CD4-positive, CD25-positive, alpha-beta regulatory T cell (primary cell): ENCODE results near the gene NDUFAF4. TPM values are rescaled to one million over a fixed set of nuclear protein-coding genes. Genes with fewer than 3 reads are reported as not detected.

Experiments
- ATAC-seq, 2 donors: fragments of 150-1000 bp; cut with Tn5 transposase; one replicate each; pipeline ENCODE4 v1.10.0; 2021; ENCODE audit warnings: low read depth in 2 of 2, moderate number of reproducible peaks in 2 of 2, moderate library complexity in 1 of 2
- DNase-seq, 3 donors: peaks; one replicate each; pipeline versions ENCODE4 v3.0.0 to v3.0.0-alpha.2; 2012 to 2022; ENCODE audit warnings: mixed read lengths in 1 of 3
- H3K27ac ChIP-seq: one replicate; pipeline ENCODE4 v1.7.0; 2013; ENCODE audit warnings: mild to moderate bottlenecking, low read length; ENCODE audit not compliant: insufficient read depth, poor library complexity, severe bottlenecking
- H3K27me3 ChIP-seq: one replicate; pipeline ENCODE4 v1.7.0; 2013; ENCODE audit warnings: low read length; ENCODE audit not compliant: control insufficient read depth, insufficient read depth
- H3K36me3 ChIP-seq: one replicate; pipeline ENCODE4 v1.7.0; 2013; ENCODE audit warnings: mild to moderate bottlenecking, low read length, moderate library complexity; ENCODE audit not compliant: control insufficient read depth, insufficient read depth
- H3K4me1 ChIP-seq: 2 replicates; pipeline ENCODE4 v1.7.0; 2013; ENCODE audit warnings: mild to moderate bottlenecking, low read length; ENCODE audit not compliant: insufficient read depth, control insufficient read depth, poor library complexity, severe bottlenecking
- H3K4me3 ChIP-seq: one replicate; pipeline ENCODE4 v1.7.0; 2013; ENCODE audit warnings: low read depth, mild to moderate bottlenecking, low read length, moderate library complexity
- H3K9me3 ChIP-seq, 2 experiments: 1 replicate in 1 of 2; 2 replicates in 1 of 2; pipeline ENCODE4 v1.7.0; 2013; ENCODE audit warnings: low read length in 2 of 2, mild to moderate bottlenecking in 1 of 2, moderate library complexity in 1 of 2; ENCODE audit not compliant: control insufficient read depth in 2 of 2
- H3K27ac Mint-ChIP-seq, 3 donors: one replicate each; pipeline ENCODE4 v1.8.0; 2020 to 2022; ENCODE audit warnings: mild to moderate bottlenecking in 3 of 3, mixed read lengths in 3 of 3, moderate library complexity in 2 of 3
- H3K27me3 Mint-ChIP-seq: one replicate; pipeline ENCODE4 v1.8.0; 2022; ENCODE audit warnings: mild to moderate bottlenecking, mixed read lengths
- H3K36me3 Mint-ChIP-seq: one replicate; pipeline ENCODE4 v1.8.0; 2020; ENCODE audit warnings: mixed read lengths
- H3K4me1 Mint-ChIP-seq, 4 donors: one replicate each; pipeline ENCODE4 v1.8.0; 2020 to 2022; ENCODE audit warnings: mixed read lengths in 4 of 4, mild to moderate bottlenecking in 1 of 4
- H3K4me3 Mint-ChIP-seq, 4 donors: one replicate each; pipeline ENCODE4 v1.8.0; 2020 to 2022; ENCODE audit warnings: mild to moderate bottlenecking in 4 of 4, mixed read lengths in 4 of 4, moderate library complexity in 3 of 4
- H3K9me3 Mint-ChIP-seq, 7 donors: one replicate each; pipeline ENCODE4 v1.8.0; 2020 to 2022; ENCODE audit warnings: mixed read lengths in 7 of 7, mild to moderate bottlenecking in 3 of 7, moderate library complexity in 2 of 7
- polyA plus RNA-seq, 4 donors: library from polyadenylated mRNA; unstranded; fragments of 300-500 nt; fragmentation: Illumina TruSeq; gene quantifications; one replicate each; pipeline ENCODE4 v1.2.3, GENCODE V29; 2021
- total RNA-seq: library from RNA; stranded (reverse); gene quantifications from one replicate; pipeline ENCODE4 v1.2.3, GENCODE V29; 2022

NDUFAF4 gene
- total and polyA plus RNA-seq, 5 donors from 2014 or later: 25.6 to 88.7 (median 70.2) TPM

GRCh38 chr6:96865055-96865405 lies 32.7 kb downstream of the NDUFAF4 start:
- Histone ChIP-seq H3K4me1 (no peaks in the 10 kb centered on the region), H3K36me3 (no peaks in the 10 kb centered on the region), H3K27ac (no peak overlapping the region), H3K27me3 (peaks cover 11% of the 10 kb centered on the region), H3K9me3 (no peaks in the 10 kb centered on the region), H3K4me3 (no peak overlapping the region)
- Mint-ChIP-seq H3K4me3 (no peak overlapping the region), H3K9me3 (peaks cover 0 to 2% (median 0%) of the 10 kb centered on the region in 7 donors), H3K27me3 (peaks cover 56% of the 10 kb centered on the region), H3K36me3 (no peaks in the 10 kb centered on the region), H3K4me1 (no peaks in the 10 kb centered on the region), H3K27ac (no peak overlapping the region)
- ATAC-seq (no peak), DNase-seq (no peak)

- Mint-ChIP-seq H3K4me1 (no peaks in the 10 kb centered on the region), H3K4me3 (no peak overlapping the region), H3K27me3 (peaks cover 50% of the 10 kb centered on the region), H3K36me3 (no peaks in the 10 kb centered on the region), H3K9me3 (peaks cover 0 to 2% (median 0%) of the 10 kb centered on the region in 7 donors), H3K27ac (no peak overlapping the region)
- no peak for DNase-seq
- peaks cover 11% of the 10 kb centered on the region for H3K27me3 ChIP-seq
- no peak overlapping the region for H3K4me3 ChIP-seq
- no peak overlapping the region for H3K27ac ChIP-seq
- H3K4me1 ChIP-seq: no peaks in the 10 kb centered on the region
- H3K36me3 ChIP-seq: no peaks in the 10 kb centered on the region
- no peak for ATAC-seq
- H3K9me3 ChIP-seq: no peaks in the 10 kb centered on the region
Measured at GRCh38 chr6:96864216-96865054, 33.3 kb downstream of the NDUFAF4 start.

GRCh38 chr6:96862560-96862959 lies 35.1 kb downstream of the NDUFAF4 start:
- H3K4me3 ChIP-seq: no peak overlapping the region
- peaks cover 7% of the 10 kb centered on the region for H3K27me3 ChIP-seq
- ATAC-seq (no peak), DNase-seq (no peak)
- Mint-ChIP-seq H3K36me3 (no peaks in the 10 kb centered on the region), H3K4me3 (no peak overlapping the region), H3K27ac (no peak overlapping the region), H3K9me3 (peaks cover 0 to 2% (median 0%) of the 10 kb centered on the region in 7 donors), H3K27me3 (peaks cover 39% of the 10 kb centered on the region), H3K4me1 (no peaks in the 10 kb centered on the region)
- H3K27ac ChIP-seq: no peak overlapping the region
- no peaks in the 10 kb centered on the region for H3K36me3 ChIP-seq
- no peaks in the 10 kb centered on the region for H3K4me1 ChIP-seq
- no peaks in the 10 kb centered on the region for H3K9me3 ChIP-seq

GRCh38 chr6:96861588-96861987 lies 36.1 kb downstream of the NDUFAF4 start:
- Mint-ChIP-seq H3K4me3 (no peak overlapping the region), H3K4me1 (no peaks in the 10 kb centered on the region), H3K27ac (no peak overlapping the region), H3K9me3 (peaks cover 0 to 2% (median 0%) of the 10 kb centered on the region in 7 donors), H3K36me3 (no peaks in the 10 kb centered on the region), H3K27me3 (peaks cover 41% of the 10 kb centered on the region)
- peaks cover 7% of the 10 kb centered on the region for H3K27me3 ChIP-seq
- ATAC-seq (no peak), DNase-seq (no peak)
- no peaks in the 10 kb centered on the region for H3K36me3 ChIP-seq
- H3K27ac ChIP-seq: no peak overlapping the region
- H3K4me1 ChIP-seq: no peaks in the 10 kb centered on the region
- H3K4me3 ChIP-seq: no peak overlapping the region
- no peaks in the 10 kb centered on the region for H3K9me3 ChIP-seq

GRCh38 chr6:96856856-96857255 lies 40.8 kb downstream of the NDUFAF4 start:
- Histone ChIP-seq H3K4me1 (no peaks in the 10 kb centered on the region), H3K27me3 (no peaks in the 10 kb centered on the region), H3K9me3 (no peaks in the 10 kb centered on the region), H3K4me3 (no peak overlapping the region), H3K27ac (no peak overlapping the region), H3K36me3 (no peaks in the 10 kb centered on the region)
- H3K27ac Mint-ChIP-seq: no peak overlapping the region
- no peaks in the 10 kb centered on the region for H3K4me1 Mint-ChIP-seq
- H3K9me3 Mint-ChIP-seq: peaks cover 0 to 2% (median 0%) of the 10 kb centered on the region in 7 donors
- peaks cover 13% of the 10 kb centered on the region for H3K27me3 Mint-ChIP-seq
- ATAC-seq (no peak), DNase-seq (no peak)
- H3K4me3 Mint-ChIP-seq: no peak overlapping the region
- no peaks in the 10 kb centered on the region for H3K36me3 Mint-ChIP-seq

- Mint-ChIP-seq H3K27me3 (peaks cover 7% of the 10 kb centered on the region), H3K36me3 (no peaks in the 10 kb centered on the region), H3K4me1 (no peaks in the 10 kb centered on the region), H3K27ac (no peak overlapping the region), H3K4me3 (no peak overlapping the region), H3K9me3 (peaks cover 0 to 7% (median 2%) of the 10 kb centered on the region in 7 donors)
- no peak overlapping the region for H3K27ac ChIP-seq
- no peaks in the 10 kb centered on the region for H3K27me3 ChIP-seq
- no peak overlapping the region for H3K4me3 ChIP-seq
- H3K36me3 ChIP-seq: no peaks in the 10 kb centered on the region
- no peaks in the 10 kb centered on the region for H3K9me3 ChIP-seq
- no peak for ATAC-seq
- H3K4me1 ChIP-seq: no peaks in the 10 kb centered on the region
- DNase-seq: no peak
Measured at GRCh38 chr6:96853083-96853482, 44.6 kb downstream of the NDUFAF4 start.

GRCh38 chr6:96852605-96853004 lies 45.1 kb downstream of the NDUFAF4 start:
- H3K4me1 ChIP-seq: no peaks in the 10 kb centered on the region
- ATAC-seq (no peak), DNase-seq (no peak)
- H3K36me3 ChIP-seq: no peaks in the 10 kb centered on the region
- H3K27me3 Mint-ChIP-seq: peaks cover 7% of the 10 kb centered on the region
- H3K9me3 Mint-ChIP-seq: peaks cover 0 to 9% (median 2%) of the 10 kb centered on the region in 7 donors
- H3K4me3 Mint-ChIP-seq: no peak overlapping the region
- no peaks in the 10 kb centered on the region for H3K36me3 Mint-ChIP-seq
- H3K4me3 ChIP-seq: no peak overlapping the region
- H3K4me1 Mint-ChIP-seq: no peaks in the 10 kb centered on the region
- H3K27me3 ChIP-seq: no peaks in the 10 kb centered on the region
- H3K27ac Mint-ChIP-seq: no peak overlapping the region
- H3K27ac ChIP-seq: no peak overlapping the region
- no peaks in the 10 kb centered on the region for H3K9me3 ChIP-seq

GRCh38 chr6:96851858-96852257 lies 45.8 kb downstream of the NDUFAF4 start:
- Mint-ChIP-seq H3K9me3 (peaks cover 0 to 10% (median 7%) of the 10 kb centered on the region in 7 donors), H3K36me3 (no peaks in the 10 kb centered on the region), H3K27ac (no peak overlapping the region), H3K4me1 (no peaks in the 10 kb centered on the region), H3K27me3 (peaks cover 12% of the 10 kb centered on the region), H3K4me3 (no peak overlapping the region)
- DNase-seq (no peak), ATAC-seq (no peak)
- Histone ChIP-seq H3K4me3 (no peak overlapping the region), H3K9me3 (no peaks in the 10 kb centered on the region), H3K4me1 (no peaks in the 10 kb centered on the region), H3K36me3 (no peaks in the 10 kb centered on the region), H3K27ac (no peak overlapping the region), H3K27me3 (peaks cover 4% of the 10 kb centered on the region)
